GM10847 (cell line): ENCODE measurements around the gene RALY.

Source experiments
- POLR2A ChIP-seq: IDR thresholded peaks from 2 replicates; pipeline ENCODE4 v1.6.1; 2011; ENCODE audit not compliant: insufficient read length; ENCODE audit errors: extremely low read depth

Gene RALY

DNA sequence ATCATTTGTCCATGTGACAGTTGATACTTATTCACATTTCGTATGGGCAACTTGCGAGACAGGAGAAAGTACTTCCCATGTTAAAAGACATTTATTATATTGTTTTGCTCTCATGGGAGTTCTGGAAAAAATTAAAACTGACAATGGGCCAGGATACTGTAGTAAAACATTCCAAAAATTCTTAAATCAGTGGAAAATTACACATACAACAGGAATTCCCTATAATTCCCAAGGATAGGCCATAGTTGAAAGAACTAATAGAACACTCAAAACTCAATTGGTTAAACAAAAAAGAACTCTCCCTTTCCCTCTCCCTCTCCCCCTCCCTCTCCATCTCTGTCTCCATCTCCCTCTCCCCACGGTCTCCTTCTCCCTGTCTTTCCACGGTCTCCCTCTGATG, 137.8 kb downstream of the RALY start:
- no peak for TF ChIP-seq POLR2A
